HepG2 (cell line): Measurements from ENCODE around the gene GRHL1. TPM values are rescaled to one million over a fixed set of nuclear protein-coding genes. Genes with fewer than 3 reads are reported as not detected.

Experiments used
- ATAC-seq: fragments of 200-7000 bp; cut with Tn5 transposase; 3 replicates; pipeline ENCODE4 v1.9.1; 2020; ENCODE audit warnings: mild to moderate bottlenecking, moderate library complexity
- BruUV-seq: library from RNA; stranded (reverse); fragments of 400-500 nt; replicated peaks from 2 replicates; lab custom pipeline; 2021; lab: Mats Ljungman, UMichigan
- CTCF ChIA-PET: fragments of 300-600 bp; formaldehyde crosslinking; extraction: SDS; loops from one replicate; lab custom pipeline; 2021; ENCODE audit warnings: low total read pairs, inconsistent platforms, low intra/inter-chr PET ratio; lab: Yijun Ruan, JAX
- POLR2A ChIA-PET: fragments of 350-600 bp; sonication (Branson Sonifier 250); formaldehyde crosslinking; loops from one replicate; lab custom pipeline; 2020; ENCODE audit warnings: antibody characterized with exemption, inconsistent platforms; lab: Yijun Ruan, JAX
- DNase-seq: peaks from one replicate; pipeline ENCODE4 v3.0.0-alpha.2; 2015; ENCODE audit warnings: low spot score
- FAIRE-seq: peaks from 3 replicates; lab custom pipeline; 2011; peaks lifted over from hg19 to GRCh38; lab: Jason Lieb, UNC
- H2AFZ ChIP-seq: one replicate; pipeline ENCODE4 v1.6.1; 2011; ENCODE audit warnings: low read length, inconsistent platforms
- H3K27ac ChIP-seq: fragments of 300-600 bp; 3 replicates; pipeline ENCODE4 v1.8.0; 2011; ENCODE audit warnings: mixed run types, mild to moderate bottlenecking, mixed read lengths, low read length, inconsistent platforms; ENCODE audit not compliant: insufficient read depth; ENCODE audit errors: extremely low read length
- H3K27me3 ChIP-seq, 2 experiments: fragments of 200-600 bp in 1 of 2; 2 replicates in 1 of 2; 3 replicates in 1 of 2; pipeline versions ENCODE4 v1.6.0 to v1.8.0; 2011; ENCODE audit warnings: low read length in 2 of 2, mild to moderate bottlenecking in 2 of 2, moderate library complexity in 2 of 2, inconsistent platforms in 1 of 2; ENCODE audit not compliant: insufficient read depth in 2 of 2, control insufficient read depth in 1 of 2
- H3K36me3 ChIP-seq, 2 experiments: fragments of 200-600 bp in 1 of 2; replicated peaks in 1 of 2; 2 replicates in 1 of 2; 3 replicates in 1 of 2; pipeline versions ENCODE4 v1.5.1 to v1.8.0; 2011; ENCODE audit warnings: low read length in 2 of 2, inconsistent platforms in 1 of 2; ENCODE audit not compliant: insufficient read depth in 2 of 2, control insufficient read depth in 1 of 2
- H3K4me1 ChIP-seq: 2 replicates; pipeline ENCODE4 v1.5.1; 2012; ENCODE audit warnings: low read length, inconsistent platforms; ENCODE audit not compliant: insufficient read depth
- H3K4me2 ChIP-seq: 2 replicates; pipeline ENCODE4 v1.6.0; 2011; ENCODE audit warnings: low read depth, low read length, inconsistent platforms
- H3K4me3 ChIP-seq, 3 experiments: fragments of 200-600 bp in 1 of 3; sonication (generic), shearing (Covaris generic) in 1 of 3; replicated peaks in 1 of 3; 2 replicates each; pipeline ENCODE4 v1.5.1; 2011 to 2016; ENCODE audit warnings: low read length in 3 of 3, inconsistent platforms in 2 of 3, low read depth in 2 of 3, mild to moderate bottlenecking in 2 of 3, control low read depth in 1 of 3, mixed read lengths in 1 of 3; ENCODE audit not compliant: insufficient read depth in 1 of 3
- H3K79me2 ChIP-seq: one replicate; pipeline ENCODE4 v1.6.1; 2011; ENCODE audit warnings: low read length, inconsistent platforms; ENCODE audit not compliant: insufficient read depth
- H3K9ac ChIP-seq: 2 replicates; pipeline ENCODE4 v1.6.0; 2011; ENCODE audit warnings: mild to moderate bottlenecking, low read depth, low read length, inconsistent platforms; ENCODE audit not compliant: insufficient read depth
- H3K9me3 ChIP-seq: 2 replicates; pipeline ENCODE4 v1.5.1; 2012; ENCODE audit warnings: mild to moderate bottlenecking, low read length
- H4K20me1 ChIP-seq: 2 replicates; pipeline ENCODE4 v1.6.0; 2011; ENCODE audit warnings: inconsistent platforms, mild to moderate bottlenecking, low read length, moderate library complexity; ENCODE audit not compliant: insufficient read depth
- ARNT2 ChIP-seq: sonication (generic); formaldehyde crosslinking; IDR thresholded peaks from 2 replicates; pipeline ENCODE4 v1.8.0; 2022; ENCODE audit warnings: mild to moderate bottlenecking, low read depth, missing genetic modification reagents, moderate library complexity
- CBX5 ChIP-seq: sonication (generic); formaldehyde crosslinking; IDR thresholded peaks from 2 replicates; pipeline ENCODE4 v1.4.0; 2020; ENCODE audit warnings: missing genetic modification reagents, borderline replicate concordance
- DNMT1 ChIP-seq: sonication (generic); formaldehyde crosslinking; IDR thresholded peaks from 2 replicates; pipeline ENCODE4 v1.5.1; 2020; ENCODE audit warnings: mild to moderate bottlenecking, missing genetic modification reagents
- FLYWCH1 ChIP-seq: sonication (generic); formaldehyde crosslinking; IDR thresholded peaks from 2 replicates; pipeline ENCODE4 v1.8.1; 2023; ENCODE audit warnings: mild to moderate bottlenecking, missing genetic modification reagents
- HMGXB4 ChIP-seq, 2 experiments: sonication (generic) in 1 of 2; formaldehyde crosslinking in 1 of 2; IDR thresholded peaks; 2 replicates each; pipeline versions ENCODE4 v1.4.0 to v1.6.1; 2018 to 2020; ENCODE audit warnings: missing genetic modification reagents in 2 of 2, borderline replicate concordance in 1 of 2, low read depth in 1 of 2, mild to moderate bottlenecking in 1 of 2, missing biosample characterization in 1 of 2
- NCOA5 ChIP-seq: sonication (generic); formaldehyde crosslinking; IDR thresholded peaks from 2 replicates; pipeline ENCODE4 v1.4.0; 2020; ENCODE audit warnings: missing genetic modification reagents
- REXO4 ChIP-seq: sonication (generic); formaldehyde crosslinking; IDR thresholded peaks from 2 replicates; pipeline ENCODE4 v1.8.0; 2022; ENCODE audit warnings: missing genetic modification reagents, mild to moderate bottlenecking, borderline replicate concordance
- ZFP82 ChIP-seq: sonication (generic); formaldehyde crosslinking; IDR thresholded peaks from 2 replicates; pipeline ENCODE4 v1.5.1; 2020; ENCODE audit warnings: mild to moderate bottlenecking, missing genetic modification reagents, borderline replicate concordance
- ZMAT5 ChIP-seq: sonication (generic); formaldehyde crosslinking; IDR thresholded peaks from 2 replicates; pipeline ENCODE4 v1.5.0; 2020; ENCODE audit warnings: mild to moderate bottlenecking, low read depth, missing genetic modification reagents, borderline replicate concordance
- ZNF329 ChIP-seq: sonication (generic); formaldehyde crosslinking; IDR thresholded peaks from 2 replicates; pipeline ENCODE4 v1.9.0; 2021; ENCODE audit warnings: low read depth, mild to moderate bottlenecking, missing genetic modification reagents
- ZNF556 ChIP-seq: sonication (generic); formaldehyde crosslinking; IDR thresholded peaks from 2 replicates; pipeline ENCODE4 v1.4.0; 2020; ENCODE audit warnings: mild to moderate bottlenecking, missing genetic modification reagents, borderline replicate concordance
- ZNF629 ChIP-seq: sonication (generic); formaldehyde crosslinking; conservative IDR thresholded peaks from 2 replicates; pipeline ENCODE4 v1.5.0; 2020; ENCODE audit warnings: missing genetic modification reagents
- WGBS: methylation state at CpG from one replicate; pipeline ENCODE4 v1.1.6; 2017; ENCODE audit warnings: low lambda C conversion rate; 5-methylcytosine and 5-hydroxymethylcytosine counted together
- in situ Hi-C: cut with HindIII; loops from 2 replicates; pipeline ENCODE4 v1.10.0; 2017; ENCODE audit warnings: low pct_unique_long_range_greater_than_20kb; ENCODE audit not compliant: extremely low pct_ligation_motif_present
- intact Hi-C: fragments of 100-400 bp; cut with micrococcal nuclease; formaldehyde crosslinking; loops from one replicate; pipeline ENCODE4 v1.10.0; 2022; ENCODE audit not compliant: unreplicated experiment
- polyA plus RNA-seq, 8 experiments: library from polyadenylated mRNA; depleted of rRNA in 3 of 8; stranded (reverse) in 7 of 8; unstranded in 1 of 8; fragments of >200 nt; fragmentation: Illumina TruSeq in 4 of 8; extraction: Trizol in 4 of 8; gene quantifications; 2 replicates each; pipeline versions ENCODE4 v1.2.1 to v1.2.3, GENCODE V29; 2011 to 2016; ENCODE audit warnings: low read depth in 4 of 8, missing spikeins in 1 of 8, mixed read lengths in 1 of 8; ENCODE audit not compliant: insufficient read depth in 1 of 8
- total RNA-seq, 5 experiments: library from RNA; depleted of rRNA; stranded (reverse); fragments of >200 nt; fragmentation: Illumina TruSeq; extraction: Trizol; gene quantifications; 2 replicates each; pipeline ENCODE4 v1.2.3, GENCODE V29; 2016; ENCODE audit warnings: low read depth in 1 of 5

The GRHL1 gene
- total and polyA plus RNA-seq, 2 of the 13 experiments (the other 11 are each of a cell fraction or from before 2014, with no cell fraction given): 9.3 to 12.0 TPM

- H3K79me2 ChIP-seq: no peaks in the 10 kb centered on the region
- intact Hi-C loops: no loop called here
- no peak for DNase-seq
- TF ChIP-seq DNMT1 (CRISPR knock-in tag) (no peak), ZMAT5 (CRISPR knock-in tag) (no peak), NCOA5 (CRISPR knock-in tag) (no peak), REXO4 (no peak), ARNT2 (CRISPR knock-in tag) (no peak), ZNF329 (CRISPR knock-in tag) (no peak), CBX5 (CRISPR knock-in tag) (no peak), HMGXB4 (CRISPR knock-in tag; IDR thresholded peaks at IDR 0.05; ENCODE audit: borderline replicate concordance in 1 of 2, low read depth in 1 of 2) (no peak), ZNF556 (CRISPR knock-in tag) (no peak), FLYWCH1 (no peak), ZFP82 (CRISPR knock-in tag) (no peak), ZNF629 (CRISPR knock-in tag) (no peak)
- TF ChIP-seq, all 625 proteins: peak for 0
- Histone ChIP-seq H3K27ac (no peak overlapping the region), H4K20me1 (no peaks in the 10 kb centered on the region), H3K4me1 (peaks cover 54% of the 10 kb centered on the region), H3K9me3 (no peaks in the 10 kb centered on the region), H3K27me3 (peaks cover 2 to 70% of the 10 kb centered on the region in 2 experiments; a peak in 4 of 5 replicates), H3K4me3 (no peak overlapping the region), H2AFZ (no peak overlapping the region), H3K36me3 (no peaks in the 10 kb centered on the region), H3K4me2 (no peak overlapping the region), H3K9ac (no peak overlapping the region)
- in situ Hi-C loops: no loop called here
- WGBS: 48% methylated on average over 20 of the region's 20 CpGs
- no peak for FAIRE-seq
- BruUV-seq: no TSS peak
- POLR2A ChIA-PET: no interaction called here
- ATAC-seq: no peak
- CTCF ChIA-PET: no interaction called here
These were observed 80.6 kb downstream of the GRHL1 start for GRCh38 chr2:10031886-10032745.
